Esophagus (tissue), 2 donors: Measurements from ENCODE around the gene RNF14. TPM values are rescaled to one million over a fixed set of nuclear protein-coding genes. Genes with fewer than 3 reads are reported as not detected.

Experiments
- H3K27ac ChIP-seq, 2 donors: one replicate each; pipeline ENCODE4 v1.5.1; 2013; ENCODE audit warnings: low read depth in 2 of 2, mild to moderate bottlenecking in 2 of 2, inconsistent platforms in 1 of 2, low read length in 1 of 2, moderate library complexity in 1 of 2
- H3K27me3 ChIP-seq, 2 donors: one replicate each; pipeline ENCODE4 v1.6.1; 2013; ENCODE audit warnings: low read length in 2 of 2, control low read depth in 1 of 2, mild to moderate bottlenecking in 1 of 2; ENCODE audit not compliant: insufficient read depth in 2 of 2, control insufficient read depth in 1 of 2
- H3K36me3 ChIP-seq, 2 donors: one replicate each; pipeline ENCODE4 v1.6.1; 2013; ENCODE audit warnings: low read length in 1 of 2; ENCODE audit not compliant: control insufficient read depth in 2 of 2, insufficient read depth in 2 of 2
- H3K4me1 ChIP-seq, 2 donors: one replicate each; pipeline ENCODE4 v1.6.1; 2013; ENCODE audit warnings: low read length in 1 of 2; ENCODE audit not compliant: control insufficient read depth in 2 of 2, insufficient read depth in 2 of 2
- H3K4me3 ChIP-seq, 2 donors: one replicate each; pipeline ENCODE4 v1.5.1; 2013; ENCODE audit warnings: low read length in 2 of 2, mild to moderate bottlenecking in 2 of 2, low read depth in 1 of 2, moderate library complexity in 1 of 2
- H3K9me3 ChIP-seq, 2 donors: one replicate each; pipeline ENCODE4 v1.6.1; 2013; ENCODE audit warnings: mild to moderate bottlenecking in 2 of 2, low read depth in 1 of 2, low read length in 1 of 2, moderate library complexity in 1 of 2; ENCODE audit not compliant: control insufficient read depth in 2 of 2, insufficient read depth in 1 of 2
- WGBS, 2 donors: extraction: QIAGEN DNeasy Blood & Tissue Kit; methylation state at CpG; one replicate each; pipeline ENCODE4 v1.1.7; 2013; 5-methylcytosine and 5-hydroxymethylcytosine counted together
- polyA plus RNA-seq, 2 donors: library from polyadenylated mRNA; stranded (reverse); fragments of 200-250 nt; gene quantifications; one replicate each; pipeline ENCODE4 v1.2.3, GENCODE V29; 2013
- donor health status: healthy with polysubstance abuse.
- donor health status: Bipolar disorder and iron deficiency.

Gene RNF14
- polyA plus RNA-seq, 2 donors, result 7.9 to 14.8 TPM

- no peaks in the 10 kb centered on the region for H3K9me3 ChIP-seq
- no peaks in the 10 kb centered on the region for H3K27me3 ChIP-seq
- 83 to 89% methylated on average over 5 of the region's 5 CpGs for WGBS, 2 donors
- peaks cover 3% of the 10 kb centered on the region in 2 donors for H3K4me1 ChIP-seq
- no peak overlapping the region for H3K27ac ChIP-seq
- H3K4me3 ChIP-seq, result no peak overlapping the region
- H3K36me3 ChIP-seq, result peaks cover 18 to 48% of the 10 kb centered on the region in 2 donors
These were observed 37.2 kb upstream of the RNF14 start for GRCh38 chr5:141931694-141932093.

GRCh38 chr5:141933151-141933550 is 35.8 kb upstream of the RNF14 start:
- Histone ChIP-seq H3K27me3 (no peaks in the 10 kb centered on the region), H3K36me3 (peaks cover 24 to 48% of the 10 kb centered on the region in 2 donors), H3K9me3 (no peaks in the 10 kb centered on the region), H3K4me3 (no peak overlapping the region), H3K4me1 (peaks cover 2 to 3% of the 10 kb centered on the region in 2 donors), H3K27ac (no peak overlapping the region)
- 95 to 96% methylated on average over 7 of the region's 7 CpGs for WGBS, 2 donors

- WGBS, 2 donors, result 65 to 72% methylated on average over 11 of the region's 11 CpGs
These were observed 34.6 kb upstream of the RNF14 start for GRCh38 chr5:141934099-141934844.

GRCh38 chr5:141935538-141935937 is 33.4 kb upstream of the RNF14 start:
- Histone ChIP-seq H3K36me3 (peaks cover 22 to 49% of the 10 kb centered on the region in 2 donors), H3K27me3 (no peaks in the 10 kb centered on the region), H3K4me1 (peaks cover 2 to 3% of the 10 kb centered on the region in 2 donors), H3K4me3 (no peak overlapping the region), H3K27ac (peak overlapping the region in 1 of 2 donors; percentile 5), H3K9me3 (no peaks in the 10 kb centered on the region)
- 57 to 75% methylated on average over 4 of the region's 4 CpGs for WGBS, 2 donors

More at GRCh38 chr5:141934099-141934844, 34.6 kb upstream of the RNF14 start:
- H3K9me3 ChIP-seq, result no peaks in the 10 kb centered on the region
- no peaks in the 10 kb centered on the region for H3K27me3 ChIP-seq
- H3K36me3 ChIP-seq, result peaks cover 31 to 47% of the 10 kb centered on the region in 2 donors
- no peak overlapping the region for H3K27ac ChIP-seq
- H3K4me1 ChIP-seq, result peaks cover 2 to 3% of the 10 kb centered on the region in 2 donors
- H3K4me3 ChIP-seq, result no peak overlapping the region

- H3K9me3 ChIP-seq, result no peaks in the 10 kb centered on the region
- WGBS, 2 donors, result 50 to 59% methylated on average over 6 of the region's 6 CpGs
- H3K27ac ChIP-seq, result no peak overlapping the region
- peaks cover 0 to 6% of the 10 kb centered on the region in 2 donors for H3K4me1 ChIP-seq
- H3K27me3 ChIP-seq, result no peaks in the 10 kb centered on the region
- no peak overlapping the region for H3K4me3 ChIP-seq
- peaks cover 13 to 32% of the 10 kb centered on the region in 2 donors for H3K36me3 ChIP-seq
These were observed 28.1 kb upstream of the RNF14 start for GRCh38 chr5:141940695-141941271.

GRCh38 chr5:141941307-141941706 is 27.6 kb upstream of the RNF14 start:
- peak overlapping the region in 1 of 2 donors; percentile 36 for H3K27ac ChIP-seq
- WGBS, 2 donors, result 50 to 63% methylated on average over 6 of the region's 6 CpGs

GRCh38 chr5:141941779-141942178 is 27.1 kb upstream of the RNF14 start:
- no peak overlapping the region for H3K4me3 ChIP-seq
- 80 to 81% methylated on average over 6 of the region's 6 CpGs for WGBS, 2 donors
- no peaks in the 10 kb centered on the region for H3K27me3 ChIP-seq
- H3K9me3 ChIP-seq, result no peaks in the 10 kb centered on the region
- H3K27ac ChIP-seq, result no peak overlapping the region
- peaks cover 0 to 7% of the 10 kb centered on the region in 2 donors for H3K4me1 ChIP-seq
- peaks cover 13 to 27% of the 10 kb centered on the region in 2 donors for H3K36me3 ChIP-seq

More at GRCh38 chr5:141941307-141941706, 27.6 kb upstream of the RNF14 start:
- Histone ChIP-seq H3K4me3 (no peak overlapping the region), H3K27me3 (no peaks in the 10 kb centered on the region), H3K4me1 (peaks cover 0 to 7% of the 10 kb centered on the region in 2 donors), H3K9me3 (no peaks in the 10 kb centered on the region), H3K36me3 (peaks cover 13 to 30% of the 10 kb centered on the region in 2 donors)

- 67 to 73% methylated on average over 9 of the region's 9 CpGs for WGBS, 2 donors
- Histone ChIP-seq H3K36me3 (peaks cover 9 to 22% of the 10 kb centered on the region in 2 donors), H3K9me3 (no peaks in the 10 kb centered on the region), H3K27me3 (no peaks in the 10 kb centered on the region), H3K27ac (no peak overlapping the region), H3K4me1 (peaks cover 0 to 7% of the 10 kb centered on the region in 2 donors), H3K4me3 (no peak overlapping the region)
These were observed 26.6 kb upstream of the RNF14 start for GRCh38 chr5:141942185-141942857.

- H3K27ac ChIP-seq, result no peak overlapping the region
These were observed 24.8 kb upstream of the RNF14 start for GRCh38 chr5:141944076-141944475.

More at GRCh38 chr5:141944076-141944475, 24.8 kb upstream of the RNF14 start:
- no peaks in the 10 kb centered on the region for H3K9me3 ChIP-seq
- peaks cover 0 to 11% of the 10 kb centered on the region in 2 donors for H3K36me3 ChIP-seq
- WGBS, 2 donors, result 52 to 71% methylated on average over 9 of the region's 9 CpGs
- no peaks in the 10 kb centered on the region for H3K27me3 ChIP-seq
- no peak overlapping the region for H3K4me3 ChIP-seq
- peaks cover 0 to 7% of the 10 kb centered on the region in 2 donors for H3K4me1 ChIP-seq
